Liver (tissue), 3 donors: ENCODE measurements around the gene PPP1R12C.

Experiments used
- EGR1 ChIP-seq, 2 donors: IDR thresholded peaks; 2 replicates each; pipeline ENCODE4 v1.6.1; 2016 to 2018; ENCODE audit warnings: antibody characterized with exemption in 2 of 2, low read depth in 2 of 2
- FOXA1 ChIP-seq: IDR thresholded peaks from 2 replicates; pipeline ENCODE4 v1.6.1; 2016; ENCODE audit warnings: antibody characterized with exemption
- RAD21 ChIP-seq, 2 donors: IDR thresholded peaks; 2 replicates each; pipeline ENCODE4 v1.6.1; 2016; ENCODE audit warnings: antibody characterized with exemption in 2 of 2, mild to moderate bottlenecking in 2 of 2
- SP1 ChIP-seq: IDR thresholded peaks from 2 replicates; pipeline ENCODE4 v1.6.1; 2018; ENCODE audit warnings: antibody characterized with exemption, mild to moderate bottlenecking
- TAF1 ChIP-seq: conservative IDR thresholded peaks from 2 replicates; pipeline ENCODE4 v1.6.1; 2016; ENCODE audit warnings: antibody characterized with exemption, mild to moderate bottlenecking
- TF ChIP-seq, protein P1 (sequence below): fragments of 150-350 bp; IDR thresholded peaks from 2 replicates; pipeline ENCODE4 v1.5.1; 2017; ENCODE audit warnings: improper control_type of control experiment, low read depth, low read length; ENCODE audit not compliant: missing input control
- TF ChIP-seq, protein P2 (sequence below): IDR thresholded peaks from 2 replicates; pipeline ENCODE4 v1.6.1; 2016; ENCODE audit warnings: antibody characterized with exemption
- donor health status: healthy.
- donor health status: healthy.

DNA sequence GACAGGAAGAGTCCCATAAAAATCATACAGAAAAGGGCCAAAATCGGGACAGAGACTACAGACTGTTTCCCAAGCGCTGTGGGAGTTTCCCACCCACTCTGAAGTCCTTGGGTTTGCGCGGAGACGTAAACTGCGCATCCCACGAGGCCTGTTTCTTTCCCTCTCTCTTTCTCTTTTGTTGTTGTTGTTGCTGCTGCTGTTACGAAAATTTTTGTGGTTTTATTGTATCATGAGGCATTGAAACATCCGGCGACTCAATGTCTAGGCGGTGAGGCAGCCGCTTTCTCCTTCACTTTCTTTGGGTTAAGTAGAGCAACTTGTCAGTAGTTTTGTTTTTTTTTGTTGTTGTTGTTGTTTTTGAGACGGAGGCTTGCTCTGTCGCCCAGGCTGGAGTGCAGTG lies 1.6 kb upstream of the PPP1R12C start:
- TF ChIP-seq, protein P1, sequence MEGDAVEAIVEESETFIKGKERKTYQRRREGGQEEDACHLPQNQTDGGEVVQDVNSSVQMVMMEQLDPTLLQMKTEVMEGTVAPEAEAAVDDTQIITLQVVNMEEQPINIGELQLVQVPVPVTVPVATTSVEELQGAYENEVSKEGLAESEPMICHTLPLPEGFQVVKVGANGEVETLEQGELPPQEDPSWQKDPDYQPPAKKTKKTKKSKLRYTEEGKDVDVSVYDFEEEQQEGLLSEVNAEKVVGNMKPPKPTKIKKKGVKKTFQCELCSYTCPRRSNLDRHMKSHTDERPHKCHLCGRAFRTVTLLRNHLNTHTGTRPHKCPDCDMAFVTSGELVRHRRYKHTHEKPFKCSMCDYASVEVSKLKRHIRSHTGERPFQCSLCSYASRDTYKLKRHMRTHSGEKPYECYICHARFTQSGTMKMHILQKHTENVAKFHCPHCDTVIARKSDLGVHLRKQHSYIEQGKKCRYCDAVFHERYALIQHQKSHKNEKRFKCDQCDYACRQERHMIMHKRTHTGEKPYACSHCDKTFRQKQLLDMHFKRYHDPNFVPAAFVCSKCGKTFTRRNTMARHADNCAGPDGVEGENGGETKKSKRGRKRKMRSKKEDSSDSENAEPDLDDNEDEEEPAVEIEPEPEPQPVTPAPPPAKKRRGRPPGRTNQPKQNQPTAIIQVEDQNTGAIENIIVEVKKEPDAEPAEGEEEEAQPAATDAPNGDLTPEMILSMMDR, result no peak
- TF ChIP-seq RAD21 (IDR thresholded peaks at IDR 0.05) (no peak), EGR1 (IDR thresholded peaks at IDR 0.05; ENCODE audit: low read depth in 2 of 2) (no peak), TAF1 (no peak), FOXA1 (no peak), SP1 (no peak)
- TF ChIP-seq, protein P2, sequence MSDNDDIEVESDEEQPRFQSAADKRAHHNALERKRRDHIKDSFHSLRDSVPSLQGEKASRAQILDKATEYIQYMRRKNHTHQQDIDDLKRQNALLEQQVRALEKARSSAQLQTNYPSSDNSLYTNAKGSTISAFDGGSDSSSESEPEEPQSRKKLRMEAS, result no peak
